Right lobe of liver (tissue), 6 donors: ENCODE results near the gene XRN2. TPM values are rescaled to one million over a fixed set of nuclear protein-coding genes. Genes with fewer than 3 reads are reported as not detected.

Experiments used
- ATAC-seq, 4 donors: fragments of 200-7000 bp; cut with Tn5 transposase; one replicate each; pipeline ENCODE4 v1.9.1; 2020; ENCODE audit warnings: mild to moderate bottlenecking in 4 of 4, moderate library complexity in 4 of 4
- DNase-seq, 3 donors: peaks; one replicate each; pipeline ENCODE4 v3.0.0-alpha.2; 2020
- H3K27ac ChIP-seq, 3 donors: fragments of 200-600 bp; one replicate each; pipeline ENCODE4 v1.8.0; 2022
- H3K27me3 ChIP-seq, 2 donors: fragments of 200-600 bp; one replicate each; pipeline ENCODE4 v1.8.0; 2022
- H3K36me3 ChIP-seq, 4 donors: fragments of 200-600 bp; sonication (generic) in 1 of 4; one replicate each; pipeline versions ENCODE4 v1.5.1 to v1.8.0; 2017 to 2022; ENCODE audit warnings: control low read depth in 1 of 4
- H3K4me1 ChIP-seq, 4 donors: fragments of 200-600 bp; sonication (generic) in 1 of 4; one replicate each; pipeline versions ENCODE4 v1.5.1 to v1.8.0; 2017 to 2022; ENCODE audit warnings: control low read depth in 1 of 4
- H3K4me3 ChIP-seq, 3 donors: fragments of 200-600 bp; one replicate each; pipeline ENCODE4 v1.8.0; 2022
- H3K9me3 ChIP-seq, 4 donors: fragments of 200-600 bp; sonication (generic) in 1 of 4; one replicate each; pipeline versions ENCODE4 v1.5.1 to v1.8.0; 2017 to 2022; ENCODE audit warnings: control low read depth in 1 of 4
- CTCF ChIP-seq, 4 donors: fragments of 200-600 bp in 3 of 4; fragments of 450-650 bp in 1 of 4; IDR thresholded peaks; one replicate each; pipeline versions ENCODE4 v1.5.1 to v1.8.0; 2016 to 2022; ENCODE audit warnings: antibody characterized with exemption in 4 of 4, mild to moderate bottlenecking in 2 of 4
- POLR2A ChIP-seq: fragments of 450-650 bp; IDR thresholded peaks from one replicate; pipeline ENCODE4 v1.6.1; 2017; ENCODE audit warnings: antibody characterized with exemption, mild to moderate bottlenecking
- WGBS: methylation state at CpG from one replicate; pipeline ENCODE4 v1.1.6; 2018; ENCODE audit warnings: low coverage, low lambda C conversion rate; ENCODE audit not compliant: insufficient coverage; ENCODE audit errors: missing lambda C conversion rate; 5-methylcytosine and 5-hydroxymethylcytosine counted together
- intact Hi-C, 2 donors: fragments of 100-400 bp; cut with DNase I; formaldehyde crosslinking; loops; one replicate each; pipeline versions ENCODE4 v1.11.2 to v1.14.1; 2022
- total RNA-seq, 6 experiments: library from RNA; depleted of rRNA in 2 of 6; stranded (reverse); fragments of >200 nt in 2 of 6; fragmentation: NEBNext Ultra II Directional in 3 of 6; extraction: Animal tissue kit (Norgen Biotek cat#: 25700) in 3 of 6; gene quantifications; one replicate each; pipeline versions ENCODE4 v1.1.0 to v1.2.4, GENCODE V29; 2016 to 2023
- donor health status: DM: no; HTN: yes; CAD: no.
- donor health status: DM: no; HTN: no; CAD: no.
- donor health status: DM: no; HTN: no; CAD: no.
- donor health status: DM: no; HTN: yes; CAD: no.
- donor health status: DM: no; HTN: yes; CAD: no.

The XRN2 gene
- total RNA-seq, 6 experiments from 2014 or later: 18.2 to 39.5 (median 26.7) TPM

GRCh38 chr20:21278829-21279228, 24.3 kb upstream of the XRN2 start:
- no peak for ATAC-seq
- no peaks in the 10 kb centered on the region for H3K4me1 ChIP-seq
- H3K36me3 ChIP-seq: no peaks in the 10 kb centered on the region
- no peak for DNase-seq
- H3K27me3 ChIP-seq: no peaks in the 10 kb centered on the region
- intact Hi-C loops: no loop called here
- WGBS: 100% methylated on average over 2 of the region's 2 CpGs
- no peak overlapping the region for H3K4me3 ChIP-seq
- H3K9me3 ChIP-seq: no peaks in the 10 kb centered on the region
- H3K27ac ChIP-seq: no peak overlapping the region
- TF ChIP-seq POLR2A (no peak), CTCF (IDR thresholded peaks at IDR 0.05) (no peak)

- Histone ChIP-seq H3K27me3 (no peaks in the 10 kb centered on the region), H3K4me3 (no peak overlapping the region), H3K36me3 (no peaks in the 10 kb centered on the region), H3K4me1 (no peaks in the 10 kb centered on the region), H3K9me3 (no peaks in the 10 kb centered on the region), H3K27ac (no peak overlapping the region)
- TF ChIP-seq CTCF (IDR thresholded peaks at IDR 0.05) (no peak), POLR2A (no peak)
- ATAC-seq (no peak), DNase-seq (no peak)
- intact Hi-C loops: no loop called here
- WGBS: 45% methylated on average over 6 of the region's 7 CpGs
Measured at GRCh38 chr20:21279706-21280521, 23.2 kb upstream of the XRN2 start.

GRCh38 chr20:21280522-21281016, 22.6 kb upstream of the XRN2 start:
- ATAC-seq (peak in 3 of 4 donors; percentile 22 to 44 (median 31)), DNase-seq (no peak)
- no peak for TF ChIP-seq CTCF (IDR thresholded peaks at IDR 0.05)
- no peak for TF ChIP-seq POLR2A

DNA sequence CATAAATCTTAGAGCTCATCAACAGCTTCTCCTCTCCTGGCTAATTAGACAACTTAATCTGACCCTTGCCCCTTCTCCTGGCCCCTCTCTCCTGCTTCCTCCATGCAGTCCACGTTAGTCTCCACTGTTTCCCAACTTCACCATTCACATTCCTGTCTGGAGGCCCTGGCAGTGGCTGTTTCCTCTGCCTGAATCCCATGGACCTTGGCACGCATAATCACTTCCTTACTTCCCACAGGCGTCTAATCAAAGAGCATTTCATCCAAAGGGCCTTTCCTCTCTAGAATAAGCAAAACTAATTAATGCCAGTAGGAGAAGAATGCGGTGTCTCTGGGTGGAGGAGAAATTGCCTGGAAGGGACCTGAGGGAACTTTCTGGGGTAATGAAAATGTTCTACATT, 16.4 kb upstream of the XRN2 start:
- H3K4me3 ChIP-seq: no peak overlapping the region
- H3K27me3 ChIP-seq: no peaks in the 10 kb centered on the region
- no peak overlapping the region for H3K27ac ChIP-seq
- no peak for ATAC-seq
- WGBS: 59% methylated on average over 4 of the region's 4 CpGs
- no peaks in the 10 kb centered on the region for H3K9me3 ChIP-seq
- no peaks in the 10 kb centered on the region for H3K4me1 ChIP-seq
- no peak for DNase-seq
- TF ChIP-seq POLR2A (no peak), CTCF (IDR thresholded peaks at IDR 0.05) (no peak)
- intact Hi-C loops: no loop called here
- H3K36me3 ChIP-seq: no peaks in the 10 kb centered on the region

More at GRCh38 chr20:21280522-21281016, 22.6 kb upstream of the XRN2 start:
- Histone ChIP-seq H3K4me1 (no peaks in the 10 kb centered on the region), H3K4me3 (no peak overlapping the region), H3K9me3 (no peaks in the 10 kb centered on the region), H3K27me3 (no peaks in the 10 kb centered on the region), H3K27ac (no peak overlapping the region), H3K36me3 (no peaks in the 10 kb centered on the region)
- 47% methylated on average over 2 of the region's 3 CpGs for WGBS
- intact Hi-C loops: no loop called here
